B cell (primary cell): Measurements from ENCODE around the gene MAPRE3. TPM values are rescaled to one million over a fixed set of nuclear protein-coding genes. Genes with fewer than 3 reads are reported as not detected.

Source experiments
- ATAC-seq: fragments of 200-7000 bp; cut with Tn5 transposase; one replicate; pipeline ENCODE4 v1.10.0; 2021; ENCODE audit warnings: low read depth, mild to moderate bottlenecking, moderate number of reproducible peaks, moderate library complexity
- CTCF ChIA-PET: fragments of 350-600 bp; sonication (Branson Sonifier 250); formaldehyde crosslinking; loops from one replicate; lab custom pipeline; 2021; ENCODE audit warnings: antibody characterized with exemption, inconsistent platforms; lab: Charles Lee
- POLR2A ChIA-PET: fragments of 350-600 bp; sonication (Branson Sonifier 250); formaldehyde crosslinking; loops from one replicate; lab custom pipeline; 2021; ENCODE audit warnings: antibody characterized with exemption; lab: Charles Lee
- DNase-seq: peaks from one replicate; pipeline ENCODE4 v3.0.0; 2013
- H2AFZ ChIP-seq: 2 replicates; pipeline ENCODE4 v1.6.1; 2012; ENCODE audit warnings: mild to moderate bottlenecking, low read depth, low read length; ENCODE audit not compliant: insufficient read depth, poor library complexity, severe bottlenecking
- H3K27ac ChIP-seq, 2 donors: 1 replicate in 1 of 2; 2 replicates in 1 of 2; pipeline ENCODE4 v1.5.1; 2012 to 2013; ENCODE audit warnings: low read length in 2 of 2, mild to moderate bottlenecking in 2 of 2, moderate library complexity in 1 of 2
- H3K27me3 ChIP-seq, 4 experiments: fragments of 200-600 bp in 1 of 4; sonication (generic) in 1 of 4; replicated peaks in 1 of 4; 1 replicate in 2 of 4; 2 replicates in 2 of 4; pipeline versions ENCODE4 v1.6.1 to v1.7.0; 2013 to 2016; ENCODE audit warnings: low read length in 3 of 4, mild to moderate bottlenecking in 2 of 4, mixed read lengths in 1 of 4, moderate library complexity in 1 of 4; ENCODE audit not compliant: insufficient read depth in 4 of 4, control insufficient read depth in 3 of 4; ENCODE audit errors: control extremely low read depth in 1 of 4
- H3K36me3 ChIP-seq, 2 experiments: replicated peaks in 1 of 2; 1 replicate in 1 of 2; 2 replicates in 1 of 2; pipeline versions ENCODE4 v1.6.1 to v1.7.1; 2013; ENCODE audit warnings: low read length in 1 of 2; ENCODE audit not compliant: insufficient read depth in 2 of 2, control insufficient read depth in 1 of 2; ENCODE audit errors: control extremely low read depth in 1 of 2, extremely low read depth in 1 of 2
- H3K4me1 ChIP-seq, 2 donors: fragments of 200-600 bp in 1 of 2; sonication (generic) in 1 of 2; 1 replicate in 1 of 2; 2 replicates in 1 of 2; pipeline versions ENCODE4 v1.5.1 to v1.6.1; 2013 to 2017; ENCODE audit warnings: low read length in 2 of 2; ENCODE audit not compliant: control insufficient read depth in 2 of 2, insufficient read depth in 2 of 2
- H3K4me2 ChIP-seq: replicated peaks from 2 replicates; pipeline ENCODE3; 2012; ENCODE audit warnings: mild to moderate bottlenecking, low read depth, low read length; ENCODE audit not compliant: poor library complexity, severe bottlenecking
- H3K4me3 ChIP-seq, 5 experiments: fragments of 200-600 bp in 1 of 5; sonication (generic) in 1 of 5; 1 replicate in 3 of 5; 2 replicates in 2 of 5; pipeline versions ENCODE4 v1.5.1 to v1.7.0; 2011 to 2016; ENCODE audit warnings: low read length in 4 of 5, mild to moderate bottlenecking in 4 of 5, low read depth in 2 of 5, control low read depth in 1 of 5, moderate library complexity in 1 of 5; ENCODE audit not compliant: insufficient read depth in 1 of 5; ENCODE audit errors: control extremely low read depth in 1 of 5, extremely low read depth in 1 of 5
- H3K79me2 ChIP-seq: fragments of 200-600 bp; sonication (generic); one replicate; pipeline ENCODE4 v1.6.0; 2016; ENCODE audit warnings: low read length; ENCODE audit not compliant: control insufficient read depth, insufficient read depth
- H3K9ac ChIP-seq: fragments of 200-600 bp; sonication (generic); 2 replicates; pipeline ENCODE4 v1.6.1; 2017; ENCODE audit warnings: mild to moderate bottlenecking, low read length, moderate library complexity
- H3K9me3 ChIP-seq, 3 donors: one replicate each; pipeline versions ENCODE4 v1.6.1 to v1.7.1; 2013; ENCODE audit warnings: low read length in 2 of 3; ENCODE audit not compliant: control insufficient read depth in 2 of 3, insufficient read depth in 1 of 3; ENCODE audit errors: control extremely low read depth in 1 of 3
- H4K20me1 ChIP-seq: 2 replicates; pipeline ENCODE4 v1.6.0; 2012; ENCODE audit warnings: mild to moderate bottlenecking, low read length; ENCODE audit not compliant: insufficient read depth, control insufficient read depth, poor library complexity, severe bottlenecking
- H3K27ac Mint-ChIP-seq: one replicate; pipeline ENCODE4 v1.8.0; 2021; ENCODE audit warnings: mixed read lengths
- H3K27me3 Mint-ChIP-seq: one replicate; pipeline ENCODE4 v1.8.0; 2021; ENCODE audit warnings: mixed read lengths
- H3K4me1 Mint-ChIP-seq: one replicate; pipeline ENCODE4 v1.8.0; 2021; ENCODE audit warnings: mixed read lengths
- H3K4me3 Mint-ChIP-seq: one replicate; pipeline ENCODE4 v1.8.0; 2021; ENCODE audit warnings: mixed read lengths
- H3K9me3 Mint-ChIP-seq: one replicate; pipeline ENCODE4 v1.8.0; 2022; ENCODE audit warnings: mixed read lengths; ENCODE audit not compliant: insufficient read depth
- CTCF ChIP-seq: fragments of 200-600 bp; IDR thresholded peaks from one replicate; pipeline ENCODE4 v1.8.0; 2022; ENCODE audit warnings: antibody characterized with exemption, mild to moderate bottlenecking
- EZH2 ChIP-seq: IDR thresholded peaks from 2 replicates; pipeline ENCODE4 v1.6.1; 2012; ENCODE audit warnings: borderline replicate concordance, low read depth, mild to moderate bottlenecking, moderate library complexity, low read length; ENCODE audit not compliant: insufficient read depth, poor library complexity, severe bottlenecking
- WGBS: methylation state at CpG from one replicate; pipeline ENCODE4 v1.1.5; 2013; ENCODE audit warnings: missing lambda C conversion rate; ENCODE audit not compliant: insufficient coverage; 5-methylcytosine and 5-hydroxymethylcytosine counted together
- intact Hi-C: fragments of 100-400 bp; cut with micrococcal nuclease; formaldehyde crosslinking; loops from one replicate; pipeline ENCODE4 v1.10.0; 2022
- polyA plus RNA-seq: library from polyadenylated mRNA; depleted of rRNA; stranded (reverse); fragments of >200 nt; gene quantifications from 2 replicates; pipeline ENCODE4 v1.2.3, GENCODE V29; 2012
- total RNA-seq, 2 donors: library from RNA; stranded (reverse); fragments of 120-200 nt in 1 of 2; gene quantifications; 1 replicate in 1 of 2; 2 replicates in 1 of 2; pipeline versions ENCODE4 v1.2.3 to v1.2.4, GENCODE V29; 2013 to 2022

Gene MAPRE3
- total and polyA plus RNA-seq, 2 donors (not counting 1 experiment from before 2014, with no cell fraction given): 5.4 to 9.8 TPM

GRCh38 chr2:26934985-26935384 lies 35.5 kb upstream of the MAPRE3 start:
- no peak for DNase-seq
- H3K9me3 Mint-ChIP-seq: no peaks in the 10 kb centered on the region
- no peaks in the 10 kb centered on the region for H3K79me2 ChIP-seq
- WGBS: 43% methylated on average over 1 of the region's 3 CpGs
- intact Hi-C loops: no loop called here
- H3K27me3 Mint-ChIP-seq: peaks cover 19% of the 10 kb centered on the region
- no peaks in the 10 kb centered on the region for H3K9me3 ChIP-seq
- H3K36me3 ChIP-seq: no peaks in the 10 kb centered on the region
- H2AFZ ChIP-seq: no peak overlapping the region
- no peak overlapping the region for H3K27ac ChIP-seq
- ChIA-PET CTCF (interaction anchor here (0.8 kb wide), 1 partner anchor 88 kb away, joined by 3 read pairs; the partner anchor contains the start of gene DPYSL5), POLR2A (no interaction called here)
- H3K4me1 Mint-ChIP-seq: no peaks in the 10 kb centered on the region
- H3K9ac ChIP-seq: no peak overlapping the region
- peaks cover 0 to 7% (median 0%) of the 10 kb centered on the region in 4 experiments for H3K27me3 ChIP-seq
- H3K4me1 ChIP-seq: no peaks in the 10 kb centered on the region
- no peak overlapping the region for H3K4me3 ChIP-seq
- TF ChIP-seq CTCF (no peak), EZH2 (no peak)
- no peak for ATAC-seq
- H3K4me2 ChIP-seq: no peak overlapping the region
- H4K20me1 ChIP-seq: no peaks in the 10 kb centered on the region
- no peak overlapping the region for H3K27ac Mint-ChIP-seq
- no peak overlapping the region for H3K4me3 Mint-ChIP-seq

GRCh38 chr2:26936855-26937254 lies 33.6 kb upstream of the MAPRE3 start:
- no peak overlapping the region for H3K9ac ChIP-seq
- WGBS: no CpG with 5 or more reads among the region's 5 CpGs
- Mint-ChIP-seq H3K4me1 (no peaks in the 10 kb centered on the region), H3K27ac (no peak overlapping the region), H3K4me3 (no peak overlapping the region), H3K9me3 (no peaks in the 10 kb centered on the region), H3K27me3 (peaks cover 19% of the 10 kb centered on the region)
- H3K4me1 ChIP-seq: no peaks in the 10 kb centered on the region
- no peak for DNase-seq
- H3K36me3 ChIP-seq: no peaks in the 10 kb centered on the region
- no peak overlapping the region for H2AFZ ChIP-seq
- H4K20me1 ChIP-seq: no peaks in the 10 kb centered on the region
- POLR2A ChIA-PET: no interaction called here
- intact Hi-C loops: no loop called here
- ATAC-seq: no peak
- peaks cover 0 to 5% (median 0%) of the 10 kb centered on the region in 4 experiments for H3K27me3 ChIP-seq
- CTCF ChIA-PET: interaction anchor here (2.5 kb wide), 1 partner anchor 90 kb away, joined by 10 read pairs; no protein-coding TSS in a partner anchor
- H3K27ac ChIP-seq: no peak overlapping the region
- TF ChIP-seq CTCF (no peak), EZH2 (no peak)
- H3K4me2 ChIP-seq: no peak overlapping the region
- no peaks in the 10 kb centered on the region for H3K9me3 ChIP-seq
- H3K79me2 ChIP-seq: no peaks in the 10 kb centered on the region
- H3K4me3 ChIP-seq: no peak overlapping the region
